Nucleus accumbens (tissue), 56 donors: ENCODE results near the gene PITPNM3.

Experiments used
- DNase-seq, 56 donors: peaks; one replicate each; lab custom pipeline; 2025; lab: John Stamatoyannopoulos, UW

The PITPNM3 gene

DNA sequence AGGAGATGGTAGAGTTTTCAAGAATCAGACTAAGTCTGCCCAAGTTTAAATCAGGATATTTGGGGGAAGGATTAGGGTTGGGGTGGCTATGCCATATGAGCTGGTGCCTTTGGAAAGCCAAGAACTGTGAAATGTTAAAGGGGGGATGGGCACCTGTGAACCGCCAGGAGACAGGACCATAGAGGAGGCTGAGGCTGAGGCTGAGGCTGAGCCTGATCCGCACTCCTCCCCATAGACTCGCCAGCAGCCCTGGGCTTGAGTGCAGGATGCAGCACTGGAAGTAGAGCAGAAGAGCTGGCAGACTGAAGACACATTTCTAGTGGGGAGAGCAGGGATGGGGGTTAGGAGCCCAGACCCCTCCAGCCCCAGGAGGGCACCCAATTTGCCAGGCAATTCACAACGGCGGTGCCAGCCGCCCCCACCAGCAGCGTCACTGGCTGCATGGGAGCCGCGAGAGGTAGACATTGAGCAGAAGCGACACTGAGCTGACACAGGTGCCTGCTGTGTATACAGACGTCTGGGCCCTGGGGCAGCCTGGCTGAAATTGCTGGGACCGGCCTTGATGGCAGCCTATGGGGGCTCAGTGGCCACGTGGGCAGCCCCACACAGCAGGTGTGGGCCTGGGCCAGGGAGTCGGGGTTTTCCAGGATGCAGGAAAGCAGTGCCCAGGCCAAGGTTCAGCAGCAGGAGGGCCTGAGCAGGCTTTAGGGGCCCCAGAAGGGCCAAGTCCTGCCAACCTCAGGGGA is 102.9 kb downstream of the PITPNM3 start:
- DNase-seq, result no peak

DNA sequence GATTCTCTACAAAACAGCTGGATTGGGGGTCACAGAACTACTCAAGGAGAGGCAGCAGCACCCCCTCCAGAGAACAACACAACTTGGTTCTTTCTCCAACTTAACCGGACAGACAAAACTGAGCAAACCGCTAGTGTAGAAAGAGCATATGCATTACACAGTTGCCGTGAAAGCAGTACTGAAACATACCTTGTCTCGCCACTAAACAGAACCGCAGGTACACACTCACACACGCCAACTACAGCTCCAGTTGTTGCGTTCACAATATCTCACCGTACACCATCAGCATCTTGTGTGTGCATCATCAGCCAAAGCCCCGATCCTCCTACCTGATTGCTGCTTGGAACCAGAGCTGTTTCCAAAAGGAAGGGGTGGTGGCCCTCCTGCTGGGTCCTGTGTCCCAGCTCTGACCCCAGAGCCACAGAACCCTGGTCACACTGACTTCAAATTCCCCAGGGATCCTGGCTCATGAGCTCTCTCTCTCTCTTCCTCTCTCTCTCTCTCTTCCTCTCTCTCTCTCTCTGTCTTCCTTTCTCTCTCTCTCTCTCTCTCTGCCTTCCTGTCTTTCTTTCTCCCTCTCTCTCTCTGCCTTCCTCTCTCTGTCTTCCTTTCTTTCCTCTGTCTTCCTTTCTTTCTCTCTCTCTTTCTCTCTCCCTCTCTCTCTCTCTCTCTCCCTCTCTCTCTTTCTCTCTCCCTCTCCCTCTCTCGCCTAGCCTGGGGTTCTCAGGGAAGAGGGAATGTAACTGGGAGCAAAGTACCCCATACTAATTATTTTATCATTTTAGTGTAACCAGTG is 103.7 kb downstream of the PITPNM3 start:
- DNase-seq, result no peak

DNA sequence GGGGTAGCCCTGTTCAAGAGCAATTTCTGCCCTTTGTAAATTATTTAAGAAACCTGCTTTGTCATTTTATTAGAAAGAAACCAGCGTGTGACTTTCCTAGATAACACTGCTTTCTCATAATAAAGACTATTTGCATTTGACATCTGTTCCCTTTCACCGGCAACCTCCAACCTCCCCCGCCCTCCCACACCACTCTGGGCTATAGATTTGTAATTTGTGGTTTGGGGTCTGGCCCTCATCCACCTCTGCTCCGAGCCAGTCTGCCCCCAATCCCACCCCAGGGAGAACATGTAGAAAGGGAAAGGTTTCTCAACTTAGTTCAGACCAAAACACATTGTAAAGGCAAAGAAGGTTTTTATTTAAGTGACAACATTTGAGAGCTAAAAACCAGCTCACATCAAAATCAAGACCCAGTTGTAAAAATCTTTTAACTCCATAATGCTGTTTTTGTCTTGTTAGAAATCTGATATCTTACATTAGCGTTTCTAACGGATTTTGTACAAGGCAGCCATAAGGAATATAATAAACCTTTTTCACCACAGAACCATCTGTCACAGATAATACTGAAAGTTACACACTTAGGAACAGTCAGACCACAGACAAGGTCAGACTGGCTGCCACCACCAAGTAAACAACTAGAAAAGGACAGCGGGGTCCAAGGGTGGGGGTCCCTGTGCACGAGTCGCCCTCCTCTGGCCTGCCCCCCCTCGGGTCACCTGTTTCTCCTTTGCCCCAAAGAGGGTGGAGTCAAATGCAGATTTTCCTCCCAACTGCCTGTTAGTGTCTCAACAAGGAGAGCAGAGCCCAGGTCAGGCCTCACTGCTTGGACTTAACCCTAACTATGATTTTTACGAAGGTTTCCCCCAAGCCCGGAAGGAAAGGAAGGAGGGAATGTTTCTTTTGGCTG is 105.2 kb downstream of the PITPNM3 start:
- no peak for DNase-seq

DNA sequence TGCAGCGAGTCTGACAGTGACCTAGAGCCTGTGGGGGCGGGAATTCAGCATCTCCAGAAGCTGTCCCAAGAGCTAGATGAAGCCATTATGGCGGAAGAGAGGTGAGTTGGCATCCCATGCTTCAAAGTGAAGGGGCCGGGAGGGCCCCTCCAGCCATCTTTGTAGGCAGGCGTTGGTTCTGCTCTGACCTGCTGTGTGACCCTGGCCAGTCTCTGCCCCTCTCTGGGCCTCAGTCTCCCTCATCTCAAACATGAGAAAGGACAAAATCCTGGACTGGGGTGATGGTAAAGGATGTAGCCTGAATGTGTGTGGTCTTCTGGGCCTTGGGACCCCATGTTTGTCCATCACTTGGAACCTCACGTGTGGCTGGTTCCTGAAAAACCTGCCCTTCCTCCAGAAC is 107.0 kb downstream of the PITPNM3 start:
- DNase-seq, result no peak

DNA sequence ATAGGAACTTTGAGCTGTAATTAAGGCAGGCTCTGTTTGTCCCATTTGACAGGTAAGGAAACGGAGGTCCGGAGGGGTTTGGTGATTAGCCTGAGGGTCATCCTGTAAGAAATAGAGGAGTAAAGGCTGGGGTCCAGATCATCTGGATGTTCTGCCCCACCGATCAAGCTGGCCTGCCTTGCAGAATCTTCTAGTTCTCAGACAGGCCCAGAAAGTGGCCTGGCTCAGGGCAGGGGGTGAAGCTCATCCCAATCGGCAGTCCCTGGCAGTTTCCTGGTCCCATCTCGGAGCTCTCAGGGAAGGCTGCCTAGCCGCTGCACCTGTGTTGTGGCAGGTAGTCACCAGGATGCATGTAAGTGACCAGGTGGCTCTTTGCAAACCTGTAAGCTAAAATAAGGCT is 107.9 kb downstream of the PITPNM3 start:
- DNase-seq, result no peak

DNA sequence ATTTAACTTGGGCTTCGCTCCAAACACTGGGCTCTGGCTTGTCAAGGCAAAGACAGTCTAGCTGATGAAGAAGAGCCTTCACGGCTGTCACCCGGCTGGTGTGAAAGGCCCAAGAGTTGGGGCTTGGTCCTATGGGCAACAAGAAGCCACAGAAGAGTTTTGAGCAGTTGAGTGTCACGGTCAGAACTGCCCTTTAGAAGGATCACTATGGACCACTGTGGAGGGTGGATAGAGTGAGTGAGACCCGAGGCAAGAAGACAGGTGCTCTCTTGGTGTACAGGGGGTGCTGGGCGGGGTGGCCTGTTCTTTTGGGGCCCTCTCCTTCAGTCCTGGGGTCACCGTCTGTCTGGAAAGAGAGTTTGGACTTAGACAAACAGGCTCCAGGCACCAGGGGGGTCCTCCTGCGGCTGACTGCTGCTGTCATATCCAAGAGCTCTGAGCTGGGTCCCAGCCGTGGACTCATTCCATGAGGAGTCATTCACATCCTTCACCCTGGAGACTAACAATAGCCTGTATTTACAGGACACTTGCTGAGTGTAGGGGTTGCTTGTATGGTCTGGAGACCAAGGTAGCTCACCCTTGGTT is 109.7 kb downstream of the PITPNM3 start:
- DNase-seq, result no peak

DNA sequence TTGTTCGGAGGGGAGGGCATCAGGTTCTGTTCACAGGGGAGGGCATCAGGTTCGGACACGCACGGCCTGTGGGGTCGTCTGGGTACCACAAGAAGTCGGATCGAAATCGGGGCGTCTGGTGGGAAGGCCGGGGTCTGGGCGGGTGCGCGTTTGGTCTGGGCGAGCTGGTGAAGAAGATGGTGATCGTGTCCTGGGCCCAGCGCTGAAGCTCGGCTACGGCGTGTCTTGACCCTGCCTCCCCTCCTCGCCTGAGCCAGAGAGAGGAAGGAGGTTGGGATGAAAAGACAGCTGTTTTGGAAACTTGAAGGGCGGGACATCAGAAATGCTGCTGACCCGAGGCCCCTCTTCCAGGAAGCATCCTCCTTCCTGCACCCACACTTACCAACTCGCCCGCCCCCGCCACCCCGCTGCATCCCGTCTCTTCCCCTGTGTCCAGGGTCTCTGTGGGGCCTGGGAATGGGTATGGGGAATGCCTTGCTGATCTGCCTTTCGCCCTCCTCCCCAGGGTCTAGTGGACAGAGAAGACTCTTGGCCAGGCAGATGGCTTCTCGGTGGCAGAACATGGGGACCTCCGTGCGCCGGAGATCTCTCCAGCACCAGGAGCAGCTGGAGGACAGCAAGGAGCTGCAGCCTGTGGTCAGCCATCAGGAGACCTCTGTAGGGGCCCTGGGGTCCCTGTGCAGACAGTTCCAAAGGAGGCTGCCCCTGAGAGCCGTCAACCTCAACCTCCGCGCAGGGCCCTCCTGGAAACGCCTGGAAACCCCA is 111.6 kb downstream of the PITPNM3 start:
- peak in 1 of 56 donors; percentile 46 for DNase-seq

DNA sequence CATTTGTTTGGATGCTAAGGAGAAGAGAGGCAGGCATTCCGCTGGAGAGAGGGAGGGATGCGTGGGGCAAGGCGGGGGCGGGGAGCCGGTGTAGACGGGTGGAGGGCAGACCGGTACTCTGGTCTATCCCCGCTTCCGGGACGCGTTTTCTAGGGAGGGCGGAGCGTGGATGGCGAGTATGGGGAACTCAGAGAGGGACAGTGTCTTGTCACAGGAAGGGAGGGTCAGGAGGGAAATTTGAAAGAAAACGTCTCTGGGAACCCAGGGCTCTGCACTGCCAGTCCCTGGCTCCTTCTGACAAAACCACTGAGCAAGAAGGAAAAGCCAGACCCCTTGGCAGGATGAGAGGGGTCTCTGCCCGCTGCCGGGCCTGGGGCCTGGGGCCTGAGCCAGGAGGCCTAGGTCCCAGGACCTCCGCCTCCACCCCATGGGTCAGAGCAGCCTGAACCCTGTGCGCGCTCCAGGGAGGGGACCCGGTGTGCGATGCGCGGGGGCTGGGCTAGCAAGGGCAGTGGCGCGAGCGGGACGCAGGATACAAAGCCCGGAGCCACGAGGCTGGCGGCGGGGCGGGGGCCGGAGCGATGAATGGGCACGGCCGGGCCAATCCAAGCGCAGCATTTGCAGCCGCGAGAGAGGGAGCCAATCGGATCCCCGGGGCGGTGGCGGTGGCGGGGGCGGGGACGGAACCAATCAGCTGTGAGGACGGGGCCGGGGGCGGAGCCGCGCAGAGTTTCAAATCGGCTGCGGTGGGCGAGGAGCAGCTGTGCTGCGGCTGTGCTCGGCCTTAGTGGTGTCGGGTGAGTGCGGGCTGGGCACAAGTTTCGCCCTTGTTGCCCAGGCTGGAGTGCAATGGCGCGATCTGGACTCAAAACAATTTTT is 112.4 kb downstream of the PITPNM3 start, which contains the start of gene PIMREG:
Gene PIMREG (plus strand): TSS at position 764 of the 879 bp plus-strand sequence. CDS start 656 bp downstream, outside the sequence.
- peak; percentile 61 to 97 (median 89) for DNase-seq

DNA sequence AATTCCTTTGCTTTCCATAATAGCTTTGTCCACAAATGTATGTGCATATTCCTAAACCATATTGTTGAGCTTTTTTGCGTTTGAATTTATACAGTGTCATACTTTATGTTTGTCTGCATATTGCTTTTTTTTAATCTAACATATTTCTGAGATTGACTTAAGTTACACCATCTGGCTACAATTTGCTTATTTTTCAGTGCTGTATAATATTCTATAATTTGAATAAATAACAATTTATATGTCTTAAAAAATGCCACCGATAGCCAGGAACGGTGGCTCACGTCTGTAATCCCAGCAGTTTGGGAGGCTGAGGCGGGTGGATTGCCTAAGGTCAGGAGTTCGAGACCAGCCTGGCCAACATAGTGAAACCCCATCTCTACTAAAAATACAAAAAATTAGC is 113.6 kb downstream of the PITPNM3 start:
- no peak for DNase-seq

DNA sequence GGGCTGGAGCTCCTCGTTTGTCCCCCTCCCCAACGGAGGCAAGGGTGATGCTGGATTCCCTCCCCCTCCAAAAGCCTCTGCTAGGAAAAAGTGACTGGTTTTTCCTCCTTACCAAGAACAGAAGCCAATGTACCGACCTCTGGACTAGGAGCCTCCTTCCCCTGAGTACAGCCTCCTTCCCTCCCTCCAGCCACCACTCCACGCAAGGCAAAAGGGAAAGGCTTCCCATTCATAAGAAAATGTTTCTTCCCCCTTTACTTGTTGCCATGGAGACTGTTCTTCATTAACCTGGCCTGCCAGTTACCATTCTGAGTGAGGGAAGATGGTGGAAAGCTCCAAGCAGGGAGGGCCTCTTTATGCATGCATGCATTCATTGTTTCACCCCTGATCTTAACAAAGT is 116.4 kb downstream of the PITPNM3 start:
- no peak for DNase-seq

DNA sequence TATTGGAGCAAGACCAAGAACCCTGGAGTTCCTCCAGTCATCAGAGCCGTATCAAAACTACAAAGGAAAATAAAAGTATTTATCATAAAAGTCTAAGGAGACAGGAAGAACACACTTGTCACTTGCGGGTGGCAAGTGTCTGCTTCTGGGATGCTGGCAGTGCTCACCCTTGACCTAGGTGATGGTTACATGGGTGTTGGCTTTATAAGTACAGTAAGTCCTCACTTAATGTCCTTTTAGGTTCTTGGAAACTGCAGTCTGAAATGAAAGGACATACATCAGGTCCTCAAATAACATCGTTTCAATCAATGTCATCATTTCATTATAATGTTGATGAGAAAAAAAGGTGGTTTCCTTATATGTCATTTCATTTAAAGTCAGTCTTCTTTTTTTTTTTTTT is 118.4 kb downstream of the PITPNM3 start:
- DNase-seq, result no peak

DNA sequence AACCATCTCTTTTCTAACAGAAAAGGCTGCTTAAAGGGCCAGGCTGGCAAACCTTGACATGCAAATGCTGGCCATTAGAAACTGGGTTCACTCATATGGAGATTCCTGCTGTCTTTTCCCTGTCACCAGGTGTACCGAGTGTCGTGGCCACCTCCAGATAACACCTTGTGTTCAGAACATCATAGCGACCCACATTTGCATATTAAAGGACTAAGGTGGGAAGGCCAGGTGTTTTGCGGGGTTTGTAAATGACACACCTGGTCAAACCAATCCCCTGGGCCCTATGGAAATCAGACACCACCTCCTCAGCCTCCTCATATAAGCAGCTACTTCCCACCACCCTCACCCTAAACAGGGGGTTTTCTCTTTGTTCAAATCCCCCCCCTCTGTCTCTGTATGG is 118.9 kb downstream of the PITPNM3 start:
- DNase-seq, result no peak

DNA sequence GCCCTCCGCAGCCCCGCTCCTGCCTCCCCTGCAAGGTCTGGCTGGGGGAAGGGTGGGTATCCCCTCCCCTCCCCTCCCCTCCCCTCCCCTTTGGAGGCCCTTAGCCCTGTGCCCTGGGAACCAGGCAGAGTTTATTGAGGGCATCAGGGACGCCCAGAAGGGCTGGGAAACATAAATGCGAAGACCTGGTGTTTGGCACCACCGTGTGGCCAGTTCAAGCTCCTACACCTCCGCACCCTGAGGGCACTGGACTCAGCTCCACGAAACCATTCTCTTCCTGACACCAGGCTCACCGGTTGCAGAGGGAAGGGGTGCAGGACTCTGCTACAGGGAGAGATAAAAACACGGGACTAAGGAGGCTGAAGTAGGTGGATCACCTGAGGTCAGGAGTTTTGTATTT is 120.4 kb downstream of the PITPNM3 start:
- peak in 37 of 56 donors; percentile 2 to 73 (median 22) for DNase-seq

DNA sequence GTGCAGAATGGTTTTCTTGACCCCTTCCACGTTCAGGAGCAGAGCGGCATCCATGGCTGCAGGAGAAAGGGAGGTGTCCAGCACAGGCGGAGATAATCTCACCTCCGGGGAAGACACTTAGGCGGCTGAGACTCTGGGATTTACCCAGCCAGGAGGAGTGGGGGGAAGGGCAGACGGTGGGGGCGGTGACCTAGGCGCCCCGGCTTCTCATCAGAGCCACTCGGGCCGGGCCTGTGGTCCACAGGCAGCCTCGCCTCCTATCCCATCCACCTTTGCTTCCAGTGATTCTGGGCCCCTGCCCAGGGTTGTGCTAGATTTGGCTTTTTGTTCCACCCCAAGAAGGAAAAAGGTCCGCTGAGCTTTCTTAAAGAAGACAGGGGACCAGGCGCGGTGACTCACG is 121.3 kb downstream of the PITPNM3 start, which contains the start of gene AIPL1:
Gene AIPL1 (minus strand): TSS at position 71 of the 400 bp plus-strand sequence. CDS start 17 bp downstream, at position 54.
- DNase-seq, result no peak

DNA sequence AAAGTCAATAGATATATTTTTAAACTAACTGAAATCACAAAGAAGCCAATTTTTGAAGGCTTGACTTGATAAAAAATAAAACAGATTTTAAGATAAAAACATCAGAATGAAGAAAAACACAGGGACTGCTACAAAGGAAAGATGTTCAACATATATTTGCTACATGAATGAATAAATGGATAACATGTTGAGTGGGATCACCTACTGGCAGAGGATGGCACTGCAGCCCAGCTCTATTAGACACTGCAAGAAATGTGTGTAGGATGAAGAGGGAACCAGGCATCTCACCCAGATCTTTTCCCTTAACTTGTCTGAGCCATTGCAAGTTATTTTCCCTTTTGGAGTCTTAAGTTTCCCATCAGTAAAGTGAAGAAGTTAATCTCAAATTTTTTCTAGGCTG is 125.6 kb downstream of the PITPNM3 start:
- DNase-seq, result no peak

DNA sequence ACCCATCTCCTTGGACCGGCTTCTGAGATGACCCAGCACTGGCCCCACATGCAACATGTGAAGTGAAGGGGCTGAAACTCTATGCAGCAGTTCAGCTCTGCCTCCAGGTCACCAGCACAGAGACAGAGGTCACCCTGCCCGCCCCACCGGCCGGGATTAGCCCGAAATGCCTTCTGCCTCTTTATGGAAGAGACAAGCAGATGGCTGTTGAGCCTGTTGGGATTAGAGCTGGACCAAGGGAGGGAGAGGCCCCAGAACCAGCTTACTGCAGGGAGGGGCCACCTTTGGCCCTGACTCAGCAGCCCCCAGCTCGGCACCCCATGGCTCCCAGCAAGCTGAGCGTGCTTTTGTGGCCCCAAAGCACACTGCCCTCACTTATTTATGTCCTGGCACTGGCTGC is 127.1 kb downstream of the PITPNM3 start:
- DNase-seq, result no peak

DNA sequence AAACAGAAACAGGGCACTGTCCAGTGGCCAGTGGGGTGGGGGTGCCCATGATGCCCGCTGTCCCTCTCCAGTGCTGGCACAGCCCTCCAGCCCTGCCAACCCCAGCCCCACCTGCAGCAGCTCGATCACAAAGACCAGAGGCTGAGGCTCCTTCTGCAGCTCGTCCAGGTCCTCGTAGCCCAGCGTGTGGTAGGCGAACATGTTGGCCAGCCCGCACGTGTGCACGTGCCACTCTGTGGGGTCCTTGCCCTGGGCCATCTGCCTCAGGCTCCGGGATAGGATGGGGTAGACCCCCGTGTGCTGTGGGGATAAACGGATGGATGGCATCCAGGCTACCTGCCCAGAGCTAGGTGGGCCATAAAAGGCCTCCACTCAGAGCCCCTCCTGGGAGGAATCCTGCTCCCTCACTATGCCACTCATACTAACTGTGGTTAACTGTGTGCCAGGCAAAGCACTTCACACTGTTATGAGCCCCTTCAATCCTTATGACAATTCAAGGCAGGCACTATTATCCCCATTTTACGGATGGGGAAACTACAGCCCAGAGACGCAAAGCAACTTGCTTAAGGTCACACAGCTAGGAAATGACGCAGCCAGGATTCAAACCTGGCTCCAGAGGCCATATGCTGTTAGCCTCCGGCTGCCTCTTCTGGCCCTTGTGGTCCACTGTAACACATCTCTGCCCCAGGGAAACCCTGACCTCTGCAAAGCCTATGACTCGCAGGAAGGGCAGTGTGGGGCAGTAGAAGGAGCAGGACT is 128.0 kb downstream of the PITPNM3 start:
- no peak for DNase-seq

DNA sequence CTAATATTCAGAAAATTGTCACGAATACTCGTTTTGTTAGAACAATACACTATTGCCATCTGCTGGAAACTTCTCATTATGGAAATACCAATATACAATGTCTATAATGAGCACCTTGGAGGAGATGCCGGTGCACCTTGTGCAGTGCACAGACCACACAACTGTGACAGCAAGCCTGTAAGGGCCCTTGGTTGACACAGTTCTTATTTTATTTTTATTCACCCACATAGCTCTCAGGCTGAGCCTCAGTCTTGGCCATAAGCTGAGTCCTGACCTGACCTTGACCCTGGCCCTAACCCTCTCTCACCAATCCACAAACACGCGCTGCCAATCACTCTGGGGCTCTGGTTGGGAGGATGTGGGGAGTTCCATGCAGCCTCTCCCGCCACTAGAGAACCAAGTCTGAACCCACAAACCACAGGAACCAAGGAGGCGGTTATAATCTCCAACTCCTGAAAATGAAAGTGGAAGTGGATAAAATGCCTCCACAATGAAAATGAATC is 129.0 kb downstream of the PITPNM3 start:
- no peak for DNase-seq
